Calu3 (cell line): ENCODE measurements around the gene PPCS. TPM values are rescaled to one million over a fixed set of nuclear protein-coding genes. Genes with fewer than 3 reads are reported as not detected.

Experiments used
- BruUV-seq: library from RNA; stranded (reverse); fragments of 400-500 nt; replicated peaks from 2 replicates; lab custom pipeline; 2021; lab: Mats Ljungman, UMichigan
- CTCF ChIA-PET: fragments of 300-600 bp; sonication (Branson Sonifier 250); formaldehyde crosslinking; loops from one replicate; lab custom pipeline; 2022; ENCODE audit warnings: antibody characterized with exemption; lab: Charles Lee
- DNase-seq: peaks from one replicate; pipeline ENCODE4 v3.0.0; 2022
- H3K27ac Mint-ChIP-seq: one replicate; pipeline ENCODE4 v1.8.0; 2022; ENCODE audit warnings: mixed read lengths; ENCODE audit not compliant: unreplicated experiment
- H3K27me3 Mint-ChIP-seq: one replicate; pipeline ENCODE4 v1.8.0; 2022; ENCODE audit warnings: mixed read lengths; ENCODE audit not compliant: unreplicated experiment
- H3K36me3 Mint-ChIP-seq: one replicate; pipeline ENCODE4 v1.8.0; 2022; ENCODE audit warnings: mild to moderate bottlenecking, moderate library complexity, mixed read lengths; ENCODE audit not compliant: insufficient read depth, unreplicated experiment
- H3K4me1 Mint-ChIP-seq: one replicate; pipeline ENCODE4 v1.8.0; 2022; ENCODE audit warnings: mild to moderate bottlenecking, low read depth, mixed read lengths; ENCODE audit not compliant: unreplicated experiment
- H3K4me3 Mint-ChIP-seq: one replicate; pipeline ENCODE4 v1.8.0; 2022; ENCODE audit warnings: mild to moderate bottlenecking, low read depth, moderate library complexity, mixed read lengths; ENCODE audit not compliant: unreplicated experiment
- H3K9me3 Mint-ChIP-seq: one replicate; pipeline ENCODE4 v1.8.0; 2022; ENCODE audit warnings: low read depth, mixed read lengths; ENCODE audit not compliant: unreplicated experiment
- CTCF ChIP-seq: fragments of 200-600 bp; IDR thresholded peaks from one replicate; pipeline ENCODE4 v1.8.0; 2022; ENCODE audit warnings: antibody characterized with exemption; ENCODE audit not compliant: unreplicated experiment
- intact Hi-C: fragments of 100-400 bp; cut with micrococcal nuclease; formaldehyde crosslinking; loops from one replicate; pipeline ENCODE4 v1.10.0; 2022; ENCODE audit not compliant: unreplicated experiment
- total RNA-seq: library from RNA; stranded (reverse); gene quantifications from 2 replicates; pipeline ENCODE4 v1.2.3, GENCODE V29; 2022

The PPCS gene
- total RNA-seq, 1 experiment from 2014 or later: 67.8 TPM

GRCh38 chr1:42419126-42419821 lies 37.1 kb upstream of the PPCS start:
- H3K4me3 Mint-ChIP-seq: no peak overlapping the region
- no peak for DNase-seq
- CTCF ChIA-PET: no interaction called here
- TF ChIP-seq CTCF: no peak
- no peaks in the 10 kb centered on the region for H3K36me3 Mint-ChIP-seq
- no peaks in the 10 kb centered on the region for H3K4me1 Mint-ChIP-seq
- no peaks in the 10 kb centered on the region for H3K9me3 Mint-ChIP-seq
- H3K27me3 Mint-ChIP-seq: peaks cover 40% of the 10 kb centered on the region
- no peak overlapping the region for H3K27ac Mint-ChIP-seq
- BruUV-seq: no TSS peak
- intact Hi-C loops: no loop called here

- Mint-ChIP-seq H3K36me3 (no peaks in the 10 kb centered on the region), H3K4me3 (no peak overlapping the region), H3K4me1 (no peaks in the 10 kb centered on the region), H3K27me3 (peaks cover 40% of the 10 kb centered on the region), H3K9me3 (no peaks in the 10 kb centered on the region), H3K27ac (no peak overlapping the region)
- BruUV-seq: no TSS peak
- CTCF ChIA-PET: no interaction called here
- no peak for TF ChIP-seq CTCF
- intact Hi-C loops: no loop called here
- no peak for DNase-seq
Observed at GRCh38 chr1:42420121-42420520, 36.2 kb upstream of the PPCS start.

- no peak for DNase-seq
- Mint-ChIP-seq H3K27ac (no peak overlapping the region), H3K4me3 (no peak overlapping the region), H3K27me3 (peaks cover 40% of the 10 kb centered on the region), H3K9me3 (no peaks in the 10 kb centered on the region), H3K4me1 (no peaks in the 10 kb centered on the region), H3K36me3 (no peaks in the 10 kb centered on the region)
- BruUV-seq: no TSS peak
- TF ChIP-seq CTCF: no peak
- intact Hi-C loops: no loop called here
- CTCF ChIA-PET: no interaction called here
Observed at GRCh38 chr1:42420911-42421585, 35.3 kb upstream of the PPCS start.

GRCh38 chr1:42422737-42423136 lies 33.6 kb upstream of the PPCS start:
- BruUV-seq: no TSS peak
- no peaks in the 10 kb centered on the region for H3K9me3 Mint-ChIP-seq

More at GRCh38 chr1:42422737-42423136, 33.6 kb upstream of the PPCS start:
- no peak for DNase-seq
- no peaks in the 10 kb centered on the region for H3K36me3 Mint-ChIP-seq
- intact Hi-C loops: no loop called here
- H3K27ac Mint-ChIP-seq: no peak overlapping the region
- CTCF ChIA-PET: no interaction called here
- H3K27me3 Mint-ChIP-seq: peaks cover 38% of the 10 kb centered on the region
- TF ChIP-seq CTCF: no peak
- no peaks in the 10 kb centered on the region for H3K4me1 Mint-ChIP-seq
- H3K4me3 Mint-ChIP-seq: no peak overlapping the region
